Gastroesophageal sphincter (tissue), 4 donors: ENCODE data around the gene ZNF653. TPM values are rescaled to one million over a fixed set of nuclear protein-coding genes. Genes with fewer than 3 reads are reported as not detected.
"Not testable (repeated sequence)": the region's sequence is repeated elsewhere in the genome, so short reads cannot be mapped to it uniquely, and the experiment has no call there.

Experiments
- ATAC-seq: fragments of 150-250 bp; one replicate; pipeline ENCODE4 v1.9.1; 2016; ENCODE audit warnings: mild to moderate bottlenecking, moderate library complexity
- H3K27ac ChIP-seq, 4 donors: fragments of 200-600 bp; sonication (generic) in 3 of 4; 1 replicate in 3 of 4; 2 replicates in 1 of 4; pipeline ENCODE4 v1.5.1; 2016 to 2019
- H3K27me3 ChIP-seq: fragments of 200-600 bp; sonication (generic); one replicate; pipeline ENCODE4 v1.5.1; 2019
- H3K36me3 ChIP-seq, 2 donors: fragments of 200-600 bp; sonication (generic); one replicate each; pipeline ENCODE4 v1.5.1; 2019; ENCODE audit warnings: control low read depth in 1 of 2
- H3K4me1 ChIP-seq, 3 donors: fragments of 200-600 bp; sonication (generic); 1 replicate in 2 of 3; 2 replicates in 1 of 3; pipeline ENCODE4 v1.5.1; 2016 to 2019; ENCODE audit warnings: control low read depth in 2 of 3
- H3K4me3 ChIP-seq, 2 donors: fragments of 200-600 bp; sonication (generic); one replicate each; pipeline ENCODE4 v1.5.1; 2019; ENCODE audit warnings: mild to moderate bottlenecking in 1 of 2, moderate library complexity in 1 of 2
- H3K9me3 ChIP-seq, 3 donors: fragments of 200-600 bp; sonication (generic); one replicate each; pipeline ENCODE4 v1.5.1; 2017 to 2019; ENCODE audit warnings: control low read depth in 2 of 3
- CTCF ChIP-seq, 4 experiments: fragments of 200-600 bp in 2 of 4; fragments of 450-650 bp in 2 of 4; sonication (generic) in 1 of 4; IDR thresholded peaks; one replicate each; pipeline ENCODE4 v1.5.1; 2017 to 2019; ENCODE audit warnings: antibody characterized with exemption in 4 of 4, mild to moderate bottlenecking in 2 of 4, moderate library complexity in 2 of 4
- EP300 ChIP-seq: sonication (generic); formaldehyde crosslinking; IDR thresholded peaks from one replicate; pipeline ENCODE4 v1.6.1; 2017; ENCODE audit warnings: antibody characterized with exemption, mild to moderate bottlenecking
- POLR2A ChIP-seq, 2 donors: fragments of 450-650 bp; IDR thresholded peaks; one replicate each; pipeline ENCODE4 v1.6.1; 2017; ENCODE audit warnings: antibody characterized with exemption in 2 of 2, mild to moderate bottlenecking in 2 of 2, moderate library complexity in 1 of 2
- POLR2AphosphoS5 ChIP-seq: sonication (generic); formaldehyde crosslinking; IDR thresholded peaks from one replicate; pipeline ENCODE4 v1.6.1; 2017; ENCODE audit warnings: antibody characterized with exemption
- WGBS, 2 donors: methylation state at CpG; one replicate each; pipeline ENCODE4 v1.1.5; 2018; ENCODE audit warnings: low coverage in 1 of 2; 5-methylcytosine and 5-hydroxymethylcytosine counted together
- total RNA-seq, 4 donors: library from RNA; depleted of rRNA; stranded (reverse); fragments of >200 nt; gene quantifications; one replicate each; pipeline ENCODE4 v1.1.0, GENCODE V29; 2016

Gene ZNF653
- total RNA-seq, 4 donors from 2014 or later: 5.1 to 20.4 (median 10.6) TPM

DNA sequence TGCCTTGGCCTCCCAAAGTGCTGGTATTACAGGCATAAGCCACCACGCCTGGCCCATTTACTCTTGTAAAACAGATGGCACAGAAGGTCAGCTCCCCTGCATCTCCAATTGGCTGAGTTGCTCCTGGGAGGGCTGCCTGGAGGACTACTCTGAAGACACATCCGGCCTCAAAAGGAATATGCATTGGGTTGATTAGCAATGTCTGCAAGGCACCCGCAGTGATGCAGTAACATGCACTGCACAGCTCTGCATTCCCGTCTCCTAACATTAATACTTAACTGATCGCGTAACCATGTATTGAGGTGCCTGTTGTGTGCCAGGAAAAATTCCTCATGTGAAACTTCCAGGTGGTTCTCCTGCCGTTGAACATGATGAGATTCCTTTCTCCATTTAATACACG, 29.8 kb downstream of the ZNF653 start:
- 33 to 64% methylated on average over 1 to 4 of the region's 8 CpGs for WGBS, 2 donors

GRCh38 chr19:11475343-11475742, 30.3 kb downstream of the ZNF653 start:
- H3K27me3 ChIP-seq: peaks cover 32% of the 10 kb centered on the region
- 94 to 100% methylated on average over 1 to 3 of the region's 3 CpGs for WGBS, 2 donors
- H3K27ac ChIP-seq, H3K9me3 ChIP-seq, H3K4me3 ChIP-seq, ATAC-seq, H3K36me3 ChIP-seq: not testable (repeated sequence)
- peaks cover 3 to 12% (median 8%) of the 10 kb centered on the region in 3 donors for H3K4me1 ChIP-seq

More for the DNA sequence above, 29.8 kb downstream of the ZNF653 start:
- H3K9me3 ChIP-seq: peaks cover 0 to 5% (median 0%) of the 10 kb centered on the region in 3 donors
- H3K4me1 ChIP-seq: peaks cover 3 to 17% (median 8%) of the 10 kb centered on the region in 3 donors
- no peaks in the 10 kb centered on the region for H3K36me3 ChIP-seq
- H3K27me3 ChIP-seq: peaks cover 34% of the 10 kb centered on the region
- no peak for ATAC-seq
- TF ChIP-seq POLR2AphosphoS5 (no peak), EP300 (no peak), POLR2A (IDR thresholded peaks at IDR 0.05) (no peak), CTCF (IDR thresholded peaks at IDR 0.05) (no peak)
- no peak overlapping the region for H3K27ac ChIP-seq
- no peak overlapping the region for H3K4me3 ChIP-seq

DNA sequence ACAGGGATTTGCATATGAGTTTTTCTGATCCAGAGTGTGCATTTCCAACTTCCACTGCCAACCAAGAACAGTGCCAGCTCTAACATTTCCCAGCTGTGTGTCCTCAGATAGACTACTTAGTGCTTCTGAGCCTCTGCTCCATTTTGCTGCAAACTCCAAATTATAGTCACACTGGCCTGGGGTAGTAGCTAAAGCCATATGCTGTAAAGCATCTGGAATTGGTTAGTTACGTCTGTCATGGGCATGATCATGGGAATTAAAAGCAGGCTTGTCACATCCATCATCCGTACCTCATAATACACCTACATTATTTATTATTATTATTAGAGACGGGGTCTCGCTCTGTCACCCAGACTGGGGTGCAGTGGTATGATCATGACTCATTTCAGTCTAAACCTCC, 31.9 kb downstream of the ZNF653 start:
- no peak for ATAC-seq

GRCh38 chr19:11468266-11468845, 37.3 kb downstream of the ZNF653 start:
- not testable (repeated sequence) for H3K27ac ChIP-seq, H3K36me3 ChIP-seq, H3K4me3 ChIP-seq, H3K9me3 ChIP-seq, H3K4me1 ChIP-seq, ATAC-seq
- 50% methylated on average over 1 to 8 of the region's 8 CpGs for WGBS, 2 donors
- H3K27me3 ChIP-seq: peaks cover 36% of the 10 kb centered on the region

More for the DNA sequence above, 31.9 kb downstream of the ZNF653 start:
- peaks cover 23% of the 10 kb centered on the region for H3K27me3 ChIP-seq
- TF ChIP-seq POLR2AphosphoS5 (no peak), CTCF (IDR thresholded peaks at IDR 0.05) (no peak), EP300 (no peak), POLR2A (IDR thresholded peaks at IDR 0.05) (no peak)
- WGBS, 2 donors: 61 to 77% methylated on average over 3 to 4 of the region's 4 CpGs
- no peaks in the 10 kb centered on the region for H3K9me3 ChIP-seq
- H3K4me3 ChIP-seq: no peak overlapping the region
- H3K36me3 ChIP-seq: no peaks in the 10 kb centered on the region
- no peaks in the 10 kb centered on the region for H3K4me1 ChIP-seq
- no peak overlapping the region for H3K27ac ChIP-seq

DNA sequence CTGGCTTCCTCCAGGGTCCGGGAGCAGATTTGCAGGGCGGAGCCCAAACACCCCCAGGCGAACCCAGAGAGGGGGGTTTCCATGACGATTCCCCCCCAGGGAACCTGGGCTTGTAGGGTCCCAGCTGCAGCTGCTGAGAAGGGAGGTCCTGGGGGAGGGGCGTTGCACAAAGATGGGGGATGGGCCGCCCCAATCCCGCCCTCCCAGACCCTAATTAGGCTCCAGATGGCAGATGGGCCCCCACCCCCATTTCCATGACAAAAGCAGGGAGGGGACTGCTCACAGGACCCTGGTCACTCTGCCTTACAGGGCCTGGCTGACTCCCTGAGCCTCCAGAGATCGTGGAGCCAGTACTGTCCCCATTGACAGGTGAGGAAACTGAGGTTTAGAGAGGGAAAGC, 40.0 kb downstream of the ZNF653 start:
- Histone ChIP-seq H3K27me3 (peaks cover 21% of the 10 kb centered on the region), H3K4me3 (no peak overlapping the region), H3K9me3 (no peaks in the 10 kb centered on the region), H3K4me1 (no peaks in the 10 kb centered on the region), H3K36me3 (no peaks in the 10 kb centered on the region), H3K27ac (no peak overlapping the region)
- TF ChIP-seq EP300: no peak
- no peak for TF ChIP-seq POLR2AphosphoS5
- TF ChIP-seq POLR2A (IDR thresholded peaks at IDR 0.05): no peak
- no peak for TF ChIP-seq CTCF (IDR thresholded peaks at IDR 0.05)
- WGBS, 2 donors: no CpG with 5 or more reads among the region's 8 CpGs
- no peak for ATAC-seq
